Lung microvascular endothelial cell (primary cell): ENCODE results near the gene SGTA. TPM values are rescaled to one million over a fixed set of nuclear protein-coding genes. Genes with fewer than 3 reads are reported as not detected.
"Not testable (repeated sequence)": the region's sequence is repeated elsewhere in the genome, so short reads cannot be mapped to it uniquely, and the experiment has no call there.

Experiments
- DNase-seq, 2 donors: peaks; one replicate each; pipeline versions ENCODE4 v3.0.0 to v3.0.0-alpha.2; 2010; ENCODE audit warnings: low read depth in 2 of 2
- total RNA-seq: library from RNA; depleted of rRNA; stranded (reverse); fragments of >200 nt; gene quantifications from 2 replicates; pipeline ENCODE4 v1.2.1, GENCODE V29; 2014

Gene SGTA
- total RNA-seq, 1 donor from 2014 or later: 28.4 TPM

DNA sequence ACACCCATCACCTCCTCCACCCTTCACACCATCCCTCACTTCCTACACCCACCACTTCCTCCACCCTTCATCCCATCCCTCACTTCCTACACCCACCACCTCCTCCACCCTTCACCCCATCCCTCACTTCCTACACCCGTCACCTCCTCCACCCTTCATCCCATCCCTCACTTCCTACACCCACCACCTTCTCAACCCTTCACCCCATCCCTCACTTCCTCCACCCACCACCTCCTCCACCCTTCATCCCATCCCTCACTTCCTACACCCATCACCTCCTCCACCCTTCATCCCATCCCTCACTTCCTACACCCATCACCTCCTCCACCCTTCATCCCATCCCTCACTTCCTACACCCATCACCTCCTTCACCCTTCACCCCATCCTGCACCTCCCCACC, 69.0 kb downstream of the SGTA start:
- not testable (repeated sequence) for DNase-seq

DNA sequence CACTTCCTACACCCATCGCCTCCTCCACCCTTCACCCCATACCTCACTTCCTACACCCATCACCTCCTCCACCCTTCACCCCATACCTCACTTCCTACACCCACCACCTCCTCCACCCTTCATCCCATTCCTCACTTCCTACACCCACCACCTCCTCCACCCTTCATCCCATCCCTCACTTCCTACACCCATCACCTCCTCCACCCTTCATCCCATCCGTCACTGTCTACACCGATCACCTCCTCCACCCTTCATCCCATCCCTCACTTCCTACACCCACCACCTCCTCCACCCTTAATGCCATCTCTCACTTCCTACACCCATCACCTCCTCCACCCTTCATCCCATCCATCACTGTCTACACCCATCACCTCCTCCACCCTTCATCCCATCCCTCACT, 69.9 kb downstream of the SGTA start:
- DNase-seq: not testable (repeated sequence)

DNA sequence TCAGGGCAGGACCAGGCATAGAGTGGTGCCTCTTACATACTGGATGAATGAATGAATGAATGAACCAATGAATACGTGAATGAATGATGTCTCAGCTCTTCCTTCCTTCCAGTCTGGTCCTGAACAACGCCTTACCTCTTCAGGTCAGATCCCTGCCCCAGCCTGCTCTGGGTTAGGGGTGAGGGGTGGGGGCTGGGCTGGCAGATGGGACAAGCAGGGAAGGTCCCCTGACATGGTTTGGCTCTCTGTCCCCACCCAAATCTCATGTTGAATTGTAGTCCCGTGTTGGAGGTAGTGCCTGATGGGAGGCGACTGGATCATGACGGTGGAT, 71.2 kb downstream of the SGTA start:
- DNase-seq: no peak

DNA sequence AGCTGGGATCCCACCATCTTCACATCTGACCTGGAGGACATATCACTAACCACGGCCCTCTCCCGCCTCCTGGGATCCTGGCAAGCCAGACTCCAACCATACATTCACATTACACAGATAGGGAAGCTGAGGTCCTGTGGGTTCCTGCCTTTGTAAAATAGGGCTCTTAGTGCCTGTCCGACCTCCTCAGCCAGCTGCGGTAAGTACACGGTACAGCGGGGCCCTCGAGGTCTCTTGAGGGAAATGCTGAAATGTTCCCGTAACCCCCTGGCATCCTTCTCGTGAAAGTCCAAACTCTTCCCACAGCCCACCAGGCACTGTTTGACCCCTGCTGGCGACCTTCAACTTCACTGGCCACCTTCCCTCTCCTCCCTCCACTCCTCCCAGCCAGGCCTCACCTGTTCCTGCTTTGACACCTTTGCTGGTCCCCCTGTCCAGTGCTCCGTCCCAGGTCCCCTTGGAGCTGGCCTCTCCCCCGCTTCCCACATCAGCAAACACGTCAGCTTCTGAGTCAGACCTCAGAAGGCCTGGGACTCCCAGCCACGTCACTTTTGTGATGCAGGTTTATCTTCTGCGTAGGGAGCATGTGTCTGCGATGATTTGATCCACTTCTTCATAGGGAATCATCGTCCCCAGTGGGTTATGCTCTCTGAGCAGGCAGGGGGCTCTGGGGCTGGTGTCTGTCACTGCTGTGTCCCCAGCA, 71.8 kb downstream of the SGTA start:
- no peak for DNase-seq

DNA sequence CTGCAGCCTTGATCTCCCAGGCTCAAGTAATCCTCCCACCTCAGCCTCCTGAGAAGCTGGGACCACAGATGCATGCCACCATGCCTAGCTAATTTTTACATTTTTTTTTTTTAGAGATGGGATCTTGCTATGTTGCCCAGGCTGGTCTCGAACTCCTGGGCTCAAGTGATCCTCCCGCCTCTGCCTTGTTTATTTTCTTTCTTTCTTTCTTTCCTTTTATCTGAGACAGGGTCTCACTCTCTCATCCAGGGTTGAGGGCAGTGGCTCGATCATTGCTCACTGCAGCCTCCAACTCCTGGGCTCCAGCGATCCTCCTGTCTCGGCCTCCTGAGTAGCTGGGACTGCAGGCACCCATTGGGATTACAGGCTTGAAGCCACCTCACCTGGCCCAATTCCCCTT, 76.8 kb downstream of the SGTA start:
- no peak for DNase-seq

Other genes with a start within 250 kb of the SGTA start
- 0.87 and 1.2 TPM in 2 replicates for gene GNG7, start 80.6 kb downstream of the SGTA start, total RNA-seq
- gene DIRAS1, start 61.9 kb downstream of the SGTA start, total RNA-seq: under 0.01 and 0.22 TPM in 2 replicates
- 15.9 and 21.4 TPM in 2 replicates for gene SLC39A3, start 43.3 kb downstream of the SGTA start, total RNA-seq
- gene THOP1, start 2.2 kb upstream of the SGTA start, total RNA-seq: 26.6 and 36.8 TPM in 2 replicates
- gene ZNF554, start 36.6 kb upstream of the SGTA start, total RNA-seq: 2.2 and 3.2 TPM in 2 replicates
- 2.2 and 3.0 TPM in 2 replicates for gene ZNF555, start 58.2 kb upstream of the SGTA start, total RNA-seq
- gene ZNF556, start 84.1 kb upstream of the SGTA start, total RNA-seq: not detected in 2 replicates
- 2.4 and 3.4 TPM in 2 replicates for gene ZNF57, start 117.7 kb upstream of the SGTA start, total RNA-seq
- gene ZNF77, start 161.7 kb upstream of the SGTA start, total RNA-seq: 3.3 and 3.4 TPM in 2 replicates
- 0.99 and 1.1 TPM in 2 replicates for gene TLE6, start 194.3 kb upstream of the SGTA start, total RNA-seq
- gene TLE2, start 246.0 kb upstream of the SGTA start, total RNA-seq: 7.2 and 17.5 TPM in 2 replicates